Loucy (cell line): ENCODE measurements around the gene SNCA.

Source experiments
- EZH2phosphoT487 ChIP-seq: fragments of 200-600 bp; IDR thresholded peaks from 2 replicates; pipeline ENCODE4 v1.6.1; 2018; ENCODE audit warnings: antibody characterized with exemption, mild to moderate bottlenecking, moderate library complexity, borderline replicate concordance
- TF ChIP-seq, protein P1 (sequence below): fragments of 200-600 bp; sonication (generic); conservative IDR thresholded peaks from 2 replicates; pipeline ENCODE4 v1.5.1; 2014; ENCODE audit warnings: mild to moderate bottlenecking, antibody characterized with exemption, low read length

DNA sequence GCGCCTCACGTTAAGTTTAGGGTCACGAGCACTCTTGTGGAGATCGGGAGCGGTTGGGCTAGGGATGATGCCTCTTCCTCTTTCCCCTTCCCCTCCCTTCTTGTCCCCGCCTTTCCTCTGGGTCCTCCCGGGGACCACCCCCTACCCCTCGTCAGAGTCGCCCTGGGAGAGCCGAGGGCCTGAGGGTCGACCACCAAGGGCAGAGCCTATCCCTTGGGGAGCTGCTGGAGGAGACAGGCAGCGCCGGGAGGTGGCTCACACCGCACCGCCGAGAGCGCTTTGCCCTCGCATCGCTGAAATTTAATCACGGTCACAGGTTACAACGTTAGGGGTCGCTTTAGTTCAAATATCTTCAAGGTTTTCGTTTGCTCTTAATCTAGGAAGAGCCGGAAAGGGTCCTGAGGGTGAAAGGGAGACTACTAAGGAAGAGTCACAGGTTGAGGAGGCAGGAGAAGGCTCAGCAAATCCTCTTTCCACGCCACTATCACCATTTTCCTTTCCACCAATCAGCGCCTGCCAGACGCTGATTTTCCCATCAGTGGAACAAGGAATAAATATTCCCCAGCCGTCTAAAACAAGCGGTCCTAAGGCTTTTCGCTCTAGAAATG, 528 bp upstream of the SNCA start:
- TF ChIP-seq, protein P1, sequence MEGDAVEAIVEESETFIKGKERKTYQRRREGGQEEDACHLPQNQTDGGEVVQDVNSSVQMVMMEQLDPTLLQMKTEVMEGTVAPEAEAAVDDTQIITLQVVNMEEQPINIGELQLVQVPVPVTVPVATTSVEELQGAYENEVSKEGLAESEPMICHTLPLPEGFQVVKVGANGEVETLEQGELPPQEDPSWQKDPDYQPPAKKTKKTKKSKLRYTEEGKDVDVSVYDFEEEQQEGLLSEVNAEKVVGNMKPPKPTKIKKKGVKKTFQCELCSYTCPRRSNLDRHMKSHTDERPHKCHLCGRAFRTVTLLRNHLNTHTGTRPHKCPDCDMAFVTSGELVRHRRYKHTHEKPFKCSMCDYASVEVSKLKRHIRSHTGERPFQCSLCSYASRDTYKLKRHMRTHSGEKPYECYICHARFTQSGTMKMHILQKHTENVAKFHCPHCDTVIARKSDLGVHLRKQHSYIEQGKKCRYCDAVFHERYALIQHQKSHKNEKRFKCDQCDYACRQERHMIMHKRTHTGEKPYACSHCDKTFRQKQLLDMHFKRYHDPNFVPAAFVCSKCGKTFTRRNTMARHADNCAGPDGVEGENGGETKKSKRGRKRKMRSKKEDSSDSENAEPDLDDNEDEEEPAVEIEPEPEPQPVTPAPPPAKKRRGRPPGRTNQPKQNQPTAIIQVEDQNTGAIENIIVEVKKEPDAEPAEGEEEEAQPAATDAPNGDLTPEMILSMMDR, result peak; percentile 66
- no peak for TF ChIP-seq EZH2phosphoT487
